Suppressor macrophage treated with lipopolysaccharide for 1 hour (primary cell): ENCODE measurements around the gene CELA3B.
"Not testable (repeated sequence)": the region's sequence is repeated elsewhere in the genome, so short reads cannot be mapped to it uniquely, and the experiment has no call there.

Source experiments
- DNase-seq, 3 donors: peaks; one replicate each; pipeline ENCODE4 v3.0.0-alpha.2; 2020 to 2022

Gene CELA3B

GRCh38 chr1:22014575-22015206 is 37.9 kb downstream of the CELA3B start:
- DNase-seq, result not testable (repeated sequence)

- peak; percentile 91 to 98 (median 97) for DNase-seq
Observed at GRCh38 chr1:22018583-22019559, 42.0 kb downstream of the CELA3B start.

DNA sequence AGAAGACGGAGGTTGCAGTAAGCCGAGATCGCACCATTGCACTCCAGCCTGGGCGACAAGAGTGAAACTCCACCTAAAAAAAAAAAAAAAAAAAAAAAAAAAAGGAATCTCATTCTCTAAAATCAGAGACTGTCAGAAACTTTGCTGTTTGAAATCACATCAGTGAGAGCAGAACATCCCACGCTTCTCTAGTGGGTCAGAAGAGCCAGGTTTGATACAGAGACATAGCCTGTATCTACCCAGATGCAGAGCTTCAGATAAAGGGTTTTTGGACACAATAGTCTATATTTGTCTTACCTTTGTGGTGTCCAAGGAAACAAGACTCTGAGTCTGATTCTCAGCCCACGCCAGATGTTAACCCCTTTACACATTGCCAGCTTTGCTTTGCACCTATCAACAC is 44.2 kb downstream of the CELA3B start:
- no peak for DNase-seq

DNA sequence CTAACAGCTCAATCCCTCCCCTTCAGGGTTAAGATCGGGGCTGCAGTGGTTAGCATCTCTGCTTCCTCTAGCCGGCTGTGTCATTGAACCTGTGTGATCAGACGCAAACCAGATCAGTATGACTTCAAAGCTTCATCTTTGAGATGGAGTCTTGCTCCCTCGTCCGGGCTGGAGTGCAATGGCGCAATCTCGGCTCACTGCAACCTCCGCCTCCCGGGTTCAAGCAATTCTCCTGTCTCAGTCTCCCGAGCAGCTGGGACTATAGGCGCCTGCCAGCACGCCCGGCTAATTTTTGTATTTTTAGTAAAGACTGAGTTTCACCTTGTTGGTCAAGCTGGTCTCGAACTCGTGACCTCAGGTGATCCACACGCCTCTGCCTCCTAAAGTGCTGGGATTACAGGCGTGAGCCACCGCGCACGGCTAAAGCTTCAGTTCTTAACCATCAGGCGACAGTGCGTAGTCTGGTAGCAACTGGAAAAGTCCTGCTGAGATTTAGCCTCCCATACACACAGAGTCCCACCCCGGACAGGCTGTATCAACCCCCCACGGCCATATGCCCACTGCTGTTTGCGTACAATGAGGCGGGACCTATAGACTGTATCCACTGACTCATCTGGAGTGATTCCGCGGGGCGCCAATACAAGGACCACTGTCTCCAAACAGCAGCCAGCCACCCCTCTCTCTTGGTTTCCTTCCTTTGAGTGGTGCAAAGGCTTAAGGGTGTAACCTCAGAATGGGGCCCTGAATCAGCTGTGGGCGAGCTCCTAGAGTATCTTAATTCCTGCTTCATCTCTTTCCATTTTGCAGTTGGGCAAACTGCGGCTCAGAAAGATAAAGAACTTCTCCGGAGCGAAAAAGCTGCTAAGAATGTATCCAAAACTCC is 47.9 kb downstream of the CELA3B start:
- peak; percentile 60 to 65 (median 60) for DNase-seq

DNA sequence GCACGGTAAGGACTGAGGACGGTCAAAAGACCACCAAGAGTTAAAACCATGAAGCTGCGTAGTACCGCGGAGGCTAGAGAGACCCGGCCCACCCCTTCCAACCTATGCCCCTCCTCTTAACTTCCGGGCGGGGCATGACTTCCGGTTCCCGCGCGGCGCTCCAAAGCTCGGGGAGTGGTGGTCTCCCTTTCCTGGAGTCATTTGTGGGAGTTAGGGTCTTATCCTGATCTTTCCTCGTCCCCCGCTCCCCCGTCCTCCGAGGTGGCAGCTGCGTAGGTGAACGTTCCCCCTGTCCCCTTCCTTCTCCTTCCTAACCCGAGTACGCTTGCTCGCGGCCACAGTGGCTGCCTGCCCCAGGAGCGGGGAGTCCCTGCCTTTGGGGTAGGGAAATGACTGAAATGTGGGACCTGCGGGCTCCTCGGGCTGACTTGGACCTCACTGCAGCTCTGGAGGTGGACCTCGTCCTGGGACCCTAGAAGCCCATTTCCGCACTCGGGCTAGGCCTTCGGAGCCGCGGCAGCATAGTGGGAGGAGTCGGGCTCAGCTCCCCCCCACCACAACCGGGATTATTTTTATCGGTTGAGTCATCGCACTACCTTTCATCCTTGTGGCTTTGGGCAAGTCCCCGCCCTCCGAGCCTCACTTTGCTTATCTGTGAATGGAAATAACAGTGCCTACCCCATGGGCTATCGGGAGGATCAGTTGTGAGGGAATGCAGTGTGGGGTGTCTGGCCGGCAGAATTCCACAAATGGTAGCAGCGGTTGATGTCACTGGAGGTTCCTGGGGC is 48.7 kb downstream of the CELA3B start:
- peak; percentile 80 to 91 (median 88) for DNase-seq

- DNase-seq, result no peak
Observed at GRCh38 chr1:22026924-22027289, 50.1 kb downstream of the CELA3B start.

- no peak for DNase-seq
Observed at GRCh38 chr1:22030057-22030456, 53.2 kb downstream of the CELA3B start.

DNA sequence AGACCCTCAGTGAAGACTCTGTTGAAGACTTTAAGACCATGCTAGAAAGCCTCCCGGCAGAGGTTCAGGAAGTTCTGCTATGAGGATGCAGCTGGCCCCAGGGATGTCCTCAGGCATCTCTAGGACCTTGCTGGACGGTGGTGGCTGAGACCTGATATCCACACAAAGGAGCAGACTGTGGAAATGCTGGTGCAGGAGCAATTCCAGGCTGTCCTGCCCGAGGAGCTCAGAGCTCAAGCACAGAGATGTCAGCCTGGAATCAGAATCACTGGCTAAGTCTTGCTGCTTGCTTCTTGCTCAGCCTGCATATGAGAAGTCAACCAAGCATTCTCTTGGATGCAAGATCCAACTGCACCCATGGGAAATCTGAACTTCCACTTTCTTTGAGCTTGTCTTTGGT is 53.7 kb downstream of the CELA3B start:
- no peak for DNase-seq

- DNase-seq, result peak; percentile 33 to 37 (median 35)
Observed at GRCh38 chr1:22031214-22031962, 54.6 kb downstream of the CELA3B start.

DNA sequence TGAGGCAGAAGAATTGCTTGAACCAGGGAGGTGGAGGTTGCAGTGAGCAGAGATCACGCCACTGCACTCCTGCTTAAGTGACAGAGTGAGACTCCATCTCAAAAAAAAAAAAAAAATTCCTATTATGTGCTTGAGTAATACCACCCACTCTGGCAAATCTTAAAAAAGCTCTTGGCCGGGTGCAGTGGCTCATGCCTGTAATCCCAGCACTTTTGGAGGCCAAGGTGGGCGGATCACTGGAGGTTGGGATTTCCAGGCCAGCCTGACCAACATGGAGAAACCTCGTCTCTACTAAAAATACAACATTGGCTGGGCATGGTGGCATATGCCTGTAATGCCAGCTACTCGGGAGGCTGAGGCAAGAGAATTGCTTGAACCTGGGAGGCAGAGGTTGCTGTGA is 58.0 kb downstream of the CELA3B start:
- peak in 2 of 3 donors; percentile 33 to 74 for DNase-seq

GRCh38 chr1:22037520-22037919 is 60.7 kb downstream of the CELA3B start:
- DNase-seq, result peak in 1 of 3 donors; percentile 15

GRCh38 chr1:22038036-22038435 is 61.2 kb downstream of the CELA3B start:
- peak; percentile 38 to 57 (median 48) for DNase-seq
